Measurements from ENCODE around the gene FHIT.

Gene FHIT

GRCh38 chr3:61015859-61016258 lies 235.4 kb downstream of the FHIT start:
- TF ChIP-seq CTCF (IDR thresholded peaks at IDR 0.05) = no peak
- H3K36me3 Mint-ChIP-seq (ENCODE audit: low read depth) = peaks cover 10% of the 10 kb centered on the region
- peak overlapping the region; percentile 24 for H3K27ac Mint-ChIP-seq
- peaks cover 11% of the 10 kb centered on the region for H3K9me3 Mint-ChIP-seq
- H3K27me3 Mint-ChIP-seq (ENCODE audit: low read depth, poor library complexity) = no peaks in the 10 kb centered on the region
- peaks cover 5% of the 10 kb centered on the region for H3K4me1 Mint-ChIP-seq
- no peak overlapping the region for H3K4me3 Mint-ChIP-seq
- DNase-seq = no peak

- peaks cover 6% of the 10 kb centered on the region for H3K9me3 Mint-ChIP-seq
- TF ChIP-seq CTCF (IDR thresholded peaks at IDR 0.05) = no peak
Measured at GRCh38 chr3:61015408-61015807, 235.8 kb downstream of the FHIT start.

GRCh38 chr3:61008998-61009380 lies 242.3 kb downstream of the FHIT start:
- no peak for DNase-seq
- Mint-ChIP-seq H3K36me3 (ENCODE audit: low read depth) (no peaks in the 10 kb centered on the region), H3K4me1 (peaks cover 38% of the 10 kb centered on the region), H3K4me3 (peak overlapping the region; percentile 19), H3K27me3 (ENCODE audit: low read depth, poor library complexity) (no peaks in the 10 kb centered on the region), H3K27ac (peak overlapping the region; percentile 84), H3K9me3 (no peaks in the 10 kb centered on the region)
- TF ChIP-seq CTCF (IDR thresholded peaks at IDR 0.05) = no peak

More at GRCh38 chr3:61015408-61015807, 235.8 kb downstream of the FHIT start:
- no peaks in the 10 kb centered on the region for H3K27me3 Mint-ChIP-seq (ENCODE audit: low read depth, poor library complexity)
- H3K36me3 Mint-ChIP-seq (ENCODE audit: low read depth) = peaks cover 5% of the 10 kb centered on the region
- no peak overlapping the region for H3K27ac Mint-ChIP-seq
- H3K4me3 Mint-ChIP-seq = no peak overlapping the region
- DNase-seq = no peak
- peaks cover 5% of the 10 kb centered on the region for H3K4me1 Mint-ChIP-seq

- no peak overlapping the region for H3K4me3 Mint-ChIP-seq
- H3K27ac Mint-ChIP-seq = peak overlapping the region; percentile 84
- no peaks in the 10 kb centered on the region for H3K27me3 Mint-ChIP-seq (ENCODE audit: low read depth, poor library complexity)
- H3K36me3 Mint-ChIP-seq (ENCODE audit: low read depth) = no peaks in the 10 kb centered on the region
- peaks cover 38% of the 10 kb centered on the region for H3K4me1 Mint-ChIP-seq
- DNase-seq = no peak
- H3K9me3 Mint-ChIP-seq = no peaks in the 10 kb centered on the region
- no peak for TF ChIP-seq CTCF (IDR thresholded peaks at IDR 0.05)
Measured at GRCh38 chr3:61008153-61008997, 242.9 kb downstream of the FHIT start.

GRCh38 chr3:61005591-61005990 lies 245.7 kb downstream of the FHIT start:
- no peaks in the 10 kb centered on the region for H3K9me3 Mint-ChIP-seq
- no peak for DNase-seq

More at GRCh38 chr3:61005591-61005990, 245.7 kb downstream of the FHIT start:
- no peak overlapping the region for H3K27ac Mint-ChIP-seq
- H3K27me3 Mint-ChIP-seq (ENCODE audit: low read depth, poor library complexity) = peaks cover 4% of the 10 kb centered on the region
- peaks cover 33% of the 10 kb centered on the region for H3K4me1 Mint-ChIP-seq
- TF ChIP-seq CTCF (IDR thresholded peaks at IDR 0.05) = no peak
- no peak overlapping the region for H3K4me3 Mint-ChIP-seq
- H3K36me3 Mint-ChIP-seq (ENCODE audit: low read depth) = no peaks in the 10 kb centered on the region
